Measurements from ENCODE around the gene PLEKHN1.
"Not testable (repeated sequence)": the region's sequence is repeated elsewhere in the genome, so short reads cannot be mapped to it uniquely, and the experiment has no call there.

The PLEKHN1 gene

GRCh38 chr1:975365-975764, 9.1 kb downstream of the PLEKHN1 start:
- no peak for DNase-seq

DNA sequence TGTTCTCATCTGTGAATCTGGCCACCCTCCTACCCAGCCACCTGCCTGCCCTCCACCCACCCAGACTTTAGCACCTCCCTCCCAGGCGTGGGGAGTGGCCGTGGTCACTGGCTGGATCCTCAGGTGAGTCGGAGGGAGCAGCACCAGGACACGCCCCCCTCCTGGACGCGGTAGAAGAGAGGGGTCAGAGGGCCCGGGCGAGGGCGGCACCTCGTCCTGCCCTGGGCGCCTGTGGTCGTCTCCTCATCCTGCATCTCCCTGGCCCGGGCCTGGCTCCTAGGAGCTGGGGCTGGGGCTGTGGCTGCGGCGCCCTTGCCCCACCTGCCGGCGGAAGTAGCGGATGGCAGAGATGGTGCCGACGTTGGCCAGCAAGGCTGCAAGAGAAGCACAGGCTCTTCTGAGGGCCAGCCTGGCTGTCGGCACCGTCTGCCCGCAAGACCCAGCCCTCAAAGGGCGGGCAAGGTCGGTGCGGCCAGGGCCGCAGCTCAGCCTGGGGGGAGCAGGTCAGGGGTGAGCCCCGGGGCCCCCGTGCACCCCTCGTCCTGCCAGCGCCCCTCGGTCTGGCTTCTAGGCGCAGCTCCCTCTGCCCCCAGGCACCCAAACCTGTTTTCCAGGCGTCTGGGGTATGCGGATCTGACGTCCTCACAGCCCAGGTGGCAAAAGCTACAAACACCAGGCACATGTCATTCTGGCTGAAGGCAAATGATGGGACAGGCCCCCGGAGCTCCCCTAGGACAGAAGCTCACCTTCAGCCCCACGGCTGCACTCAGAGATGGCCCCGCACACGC, 9.8 kb downstream of the PLEKHN1 start:
- no peak for DNase-seq

DNA sequence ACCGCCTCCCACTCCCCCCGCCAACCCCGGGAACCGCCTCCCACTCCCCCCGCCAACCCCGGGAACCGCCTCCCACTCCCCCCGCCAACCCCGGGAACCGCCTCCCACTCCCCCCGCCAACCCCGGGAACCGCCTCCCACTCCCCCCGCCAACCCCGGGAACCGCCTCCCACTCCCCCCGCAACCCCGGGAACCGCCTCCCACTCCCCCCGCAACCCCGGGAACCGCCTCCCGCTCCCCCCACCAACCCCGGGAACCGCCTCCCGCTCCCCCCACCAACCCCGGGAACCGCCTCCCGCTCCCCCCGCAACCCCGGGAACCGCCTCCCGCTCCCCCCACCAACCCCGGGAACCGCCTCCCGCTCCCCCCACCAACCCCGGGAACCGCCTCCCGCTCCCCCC, 10.5 kb downstream of the PLEKHN1 start:
- DNase-seq, result not testable (repeated sequence)

DNA sequence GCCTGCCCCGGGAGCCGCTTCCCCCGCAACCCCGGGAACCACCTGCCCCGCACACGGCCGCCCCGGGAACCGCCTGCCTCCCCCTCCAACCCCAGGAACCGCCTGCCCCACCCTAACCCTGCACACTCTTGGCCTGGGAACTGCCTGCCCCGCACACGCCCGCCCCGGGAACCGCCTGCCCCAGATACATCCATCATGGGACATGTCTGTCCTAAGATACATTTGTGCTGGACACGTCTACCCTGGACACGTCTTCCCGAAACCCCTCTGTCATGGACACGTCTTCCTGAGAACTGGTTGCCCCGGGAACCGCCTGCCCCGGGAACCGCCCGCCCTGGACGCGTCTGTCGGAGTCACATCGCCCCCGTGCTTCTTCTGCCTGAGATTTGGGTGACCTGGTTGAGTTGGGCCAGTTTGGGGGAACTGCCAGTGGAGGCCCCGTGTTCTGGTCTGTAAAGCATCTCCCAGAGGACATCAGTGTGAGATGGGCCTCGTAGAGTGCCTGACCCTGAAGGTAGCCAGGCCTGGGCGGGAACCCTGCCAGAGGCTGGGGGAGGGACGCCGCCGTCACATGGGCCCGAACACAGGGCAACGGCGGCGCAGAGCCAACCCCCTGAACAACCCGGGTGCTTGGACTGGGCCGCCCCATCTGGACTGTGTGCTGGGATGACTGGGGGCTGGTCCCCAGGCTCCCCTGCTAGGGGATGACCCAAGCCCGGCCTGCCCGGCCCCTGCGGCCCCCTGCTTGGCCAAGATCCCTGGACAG, 12.0 kb downstream of the PLEKHN1 start:
- no peak for DNase-seq

GRCh38 chr1:978835-979743, 12.8 kb downstream of the PLEKHN1 start:
- DNase-seq, result no peak

- DNase-seq, result no peak
These were observed 13.4 kb downstream of the PLEKHN1 start for GRCh38 chr1:979744-980072.

GRCh38 chr1:980137-980571, 13.9 kb downstream of the PLEKHN1 start:
- DNase-seq, result no peak

DNA sequence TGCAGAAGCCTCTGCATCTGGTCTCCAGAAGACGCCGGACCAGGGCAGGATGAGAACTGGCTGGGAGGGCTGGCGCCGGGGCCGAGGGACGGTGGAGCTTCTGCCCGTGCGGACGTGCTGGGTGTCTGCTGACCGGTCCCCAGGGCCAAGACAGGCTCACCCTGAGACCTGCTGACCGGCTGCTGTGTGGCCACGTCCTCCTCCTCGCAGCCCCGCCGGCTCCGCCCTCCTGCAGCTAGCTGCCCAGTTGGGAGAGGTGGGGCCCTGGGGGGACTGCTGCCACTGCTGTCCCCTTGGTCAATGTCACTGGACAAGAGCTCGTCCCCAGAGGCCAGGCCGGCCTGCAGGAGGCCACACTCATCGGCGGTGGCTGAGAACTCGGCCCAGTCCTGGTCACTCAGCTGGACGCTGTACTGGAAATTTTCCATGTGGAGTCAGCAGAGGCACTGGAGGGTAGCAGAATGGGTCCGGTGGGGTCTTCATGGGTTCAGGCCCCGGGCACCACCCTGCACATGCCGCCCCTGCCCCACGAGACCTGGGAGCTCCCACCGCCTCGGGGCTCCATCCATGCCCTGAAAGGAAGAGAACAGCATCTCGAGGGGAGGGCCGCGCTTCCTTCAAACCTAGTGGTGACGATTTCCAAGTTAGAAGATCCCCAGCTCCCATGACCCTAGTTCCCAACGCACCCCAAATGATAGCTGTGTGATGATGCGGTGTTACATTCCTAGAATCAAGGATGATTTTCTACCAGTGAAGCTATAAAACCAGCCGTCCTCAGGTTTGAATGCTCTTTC, 14.5 kb downstream of the PLEKHN1 start:
- DNase-seq, result no peak

GRCh38 chr1:981491-981954, 15.2 kb downstream of the PLEKHN1 start:
- DNase-seq, result no peak

GRCh38 chr1:981955-982558, 15.8 kb downstream of the PLEKHN1 start, which contains the start of gene PERM1:
TSS of gene PERM1 (minus strand) at chr1:982093. CDS start at chr1:981029, 1,064 bp downstream.
- DNase-seq, result no peak

DNA sequence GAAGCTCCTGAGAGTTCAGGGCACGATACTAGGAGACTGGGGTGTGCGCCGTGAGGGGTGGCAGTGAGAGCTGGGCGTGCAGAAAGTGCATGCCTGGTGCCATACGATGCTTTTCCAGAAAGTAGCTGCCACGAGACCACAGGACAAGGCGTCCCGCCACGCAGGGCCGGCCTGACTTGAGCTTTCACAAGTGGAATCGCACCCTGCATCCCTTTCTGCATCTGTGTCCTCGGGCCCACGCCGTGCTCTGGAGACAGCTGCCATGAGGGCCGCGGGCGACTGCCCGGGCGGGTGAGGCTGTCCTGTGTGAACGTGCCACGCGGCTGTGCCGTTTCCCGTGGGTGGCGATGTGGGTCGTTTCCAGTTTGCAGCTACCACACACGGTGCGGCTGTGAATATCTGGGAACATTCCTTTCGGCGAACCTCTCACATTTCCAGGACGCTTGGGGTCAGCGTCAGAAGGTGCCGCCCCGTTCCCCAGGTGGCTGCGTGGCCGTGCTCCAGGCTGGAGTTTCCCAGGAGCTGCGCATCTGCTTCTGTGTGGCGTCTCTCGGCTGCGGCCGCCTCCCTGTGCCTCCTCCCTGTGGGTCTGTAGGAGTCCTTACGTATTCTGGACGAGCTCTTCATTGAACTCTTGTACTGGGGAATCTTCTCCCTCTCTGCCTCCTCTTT, 16.6 kb downstream of the PLEKHN1 start:
- DNase-seq, result no peak

DNA sequence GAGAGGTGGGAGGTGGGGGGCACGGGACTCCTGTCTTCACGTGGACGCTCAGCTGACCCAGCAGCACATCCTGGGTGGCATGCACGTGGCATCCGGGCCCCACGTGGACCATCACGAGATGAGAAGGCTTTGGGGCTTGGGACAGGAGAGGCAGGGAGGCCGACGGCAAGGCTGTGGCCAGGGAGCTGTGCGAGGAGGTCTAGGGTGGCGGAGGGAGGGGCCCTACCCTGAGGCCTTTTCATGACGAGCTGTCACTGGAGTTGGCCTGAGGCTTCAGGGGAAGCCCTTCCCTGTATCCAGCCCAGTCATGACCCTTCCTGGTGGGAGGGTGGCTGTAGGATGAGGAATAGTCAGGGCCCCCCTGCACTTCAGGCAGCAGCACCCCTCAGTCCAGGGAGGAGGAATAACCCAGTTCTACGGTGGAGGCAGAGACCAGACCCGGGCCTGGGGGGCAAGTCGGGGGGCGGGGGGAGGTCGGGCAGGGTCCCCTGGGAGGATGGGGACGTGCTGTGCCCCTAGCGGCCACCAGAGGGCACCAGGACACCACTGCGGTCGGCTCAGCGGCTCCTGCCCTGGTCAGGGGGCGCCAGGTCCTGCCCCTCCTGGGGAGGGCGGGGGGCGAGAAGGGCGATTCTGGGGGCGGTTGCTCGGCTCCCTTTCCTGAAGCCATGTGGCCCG, 17.7 kb downstream of the PLEKHN1 start:
- no peak for DNase-seq

DNA sequence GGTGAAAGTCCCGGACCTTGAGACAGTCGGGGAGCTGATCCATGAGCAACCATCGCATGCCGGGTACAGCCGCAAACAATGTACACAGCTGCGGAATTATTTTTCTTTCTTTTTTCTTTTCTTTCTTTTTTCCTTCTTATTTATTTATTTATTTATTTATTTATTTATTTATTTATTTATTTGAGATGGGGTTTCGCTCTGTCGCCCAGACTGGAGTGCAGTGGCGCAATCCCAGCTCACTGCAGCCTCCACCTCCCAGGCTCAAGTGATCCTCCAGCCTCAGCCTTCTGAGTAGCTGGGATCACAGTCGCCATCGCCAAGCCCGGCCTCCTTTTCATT, 18.2 kb downstream of the PLEKHN1 start:
- DNase-seq, result no peak

DNA sequence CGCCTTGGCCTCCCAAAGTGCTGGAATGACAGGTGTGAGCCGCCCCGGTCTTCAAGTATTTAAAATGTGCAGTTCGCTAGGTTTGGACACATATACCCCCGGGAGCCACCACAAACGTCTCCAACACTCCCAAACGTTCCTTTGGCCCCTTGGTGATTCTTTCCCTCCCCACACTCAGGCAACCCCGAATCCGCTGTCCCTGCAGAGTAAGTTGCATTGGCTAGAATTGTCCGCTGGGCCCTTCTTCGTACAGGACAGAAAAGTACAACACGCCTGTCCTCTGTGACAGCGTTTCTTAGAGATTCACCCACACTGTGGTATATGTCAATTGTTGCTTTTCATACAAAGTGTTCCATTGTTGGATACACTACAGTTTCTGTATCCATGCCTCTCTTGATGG, 18.8 kb downstream of the PLEKHN1 start:
- DNase-seq, result no peak

GRCh38 chr1:988061-988460, 21.8 kb downstream of the PLEKHN1 start:
- DNase-seq, result not testable (repeated sequence)

DNA sequence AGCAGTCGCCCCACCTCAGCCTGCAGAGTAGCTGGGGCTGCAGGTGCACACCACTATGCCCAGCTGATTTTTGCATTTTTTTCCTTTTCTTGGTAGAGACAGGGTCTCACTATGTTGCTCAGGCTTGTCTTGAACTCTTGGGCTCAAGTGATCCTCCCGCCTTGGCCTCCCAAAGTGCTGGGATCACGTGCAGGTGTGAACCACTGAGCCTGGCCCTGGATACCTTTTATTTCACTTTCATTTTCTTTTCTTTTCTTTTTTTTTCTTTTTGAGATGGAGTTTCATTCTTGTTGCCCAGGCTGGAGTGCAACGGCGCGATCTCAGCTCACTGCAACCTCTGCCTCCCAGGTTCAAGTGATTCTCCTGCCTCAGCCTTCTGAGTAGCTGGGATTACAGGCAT, 25.0 kb downstream of the PLEKHN1 start:
- DNase-seq, result not testable (repeated sequence)

- DNase-seq, result no peak
These were observed 25.6 kb downstream of the PLEKHN1 start for GRCh38 chr1:991895-992294.

GRCh38 chr1:992362-992761, 26.1 kb downstream of the PLEKHN1 start:
- DNase-seq, result no peak

GRCh38 chr1:993379-993995, 27.2 kb downstream of the PLEKHN1 start:
- no peak for DNase-seq

GRCh38 chr1:994546-994945, 28.3 kb downstream of the PLEKHN1 start:
- DNase-seq, result not testable (repeated sequence)
